GM18520 (cell line): Measurements from ENCODE around the gene DRD1.
"Not testable (repeated sequence)": the region's sequence is repeated elsewhere in the genome, so short reads cannot be mapped to it uniquely, and the experiment has no call there.

Experiments
- ATAC-seq: cut with Tn5 transposase; IDR thresholded peaks from one replicate; pipeline ENCODE4 v1.9.1; 2021; ENCODE audit not compliant: unreplicated experiment

Gene DRD1

GRCh38 chr5:175468892-175469291, 24.9 kb upstream of the DRD1 start:
- no peak for ATAC-seq

DNA sequence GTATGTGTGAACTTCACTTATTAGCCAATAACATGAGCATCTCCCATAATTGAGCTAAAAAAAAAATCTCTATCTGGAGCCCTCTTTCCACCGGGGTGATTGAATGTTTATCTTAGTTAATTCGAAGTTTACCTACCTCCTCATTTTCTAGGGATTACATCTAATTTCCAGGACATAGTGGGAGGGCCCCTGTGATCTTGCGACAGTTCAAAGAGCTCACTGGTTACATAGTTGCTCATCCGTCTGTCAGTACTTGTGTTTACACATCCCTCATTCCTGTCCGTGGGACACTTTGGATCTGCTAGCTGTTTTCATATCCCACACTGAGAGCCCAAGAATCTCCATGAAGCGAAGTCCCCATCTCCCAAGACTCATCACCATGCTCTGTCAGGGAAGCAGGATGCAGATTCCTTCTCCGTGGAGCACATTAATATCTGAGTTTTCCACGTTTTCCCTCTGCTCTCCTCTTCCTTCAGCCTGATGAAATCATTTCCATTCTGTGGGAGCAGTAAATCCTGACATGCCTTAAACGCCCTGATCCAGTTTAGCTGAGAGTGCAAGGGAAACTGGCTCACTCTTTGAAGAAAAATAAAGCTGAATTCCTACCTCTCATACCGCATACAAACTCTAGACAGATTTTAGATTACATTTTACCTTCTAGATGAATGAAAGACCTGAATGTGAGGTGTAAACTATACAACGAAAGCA, 24.2 kb upstream of the DRD1 start:
- no peak for ATAC-seq

DNA sequence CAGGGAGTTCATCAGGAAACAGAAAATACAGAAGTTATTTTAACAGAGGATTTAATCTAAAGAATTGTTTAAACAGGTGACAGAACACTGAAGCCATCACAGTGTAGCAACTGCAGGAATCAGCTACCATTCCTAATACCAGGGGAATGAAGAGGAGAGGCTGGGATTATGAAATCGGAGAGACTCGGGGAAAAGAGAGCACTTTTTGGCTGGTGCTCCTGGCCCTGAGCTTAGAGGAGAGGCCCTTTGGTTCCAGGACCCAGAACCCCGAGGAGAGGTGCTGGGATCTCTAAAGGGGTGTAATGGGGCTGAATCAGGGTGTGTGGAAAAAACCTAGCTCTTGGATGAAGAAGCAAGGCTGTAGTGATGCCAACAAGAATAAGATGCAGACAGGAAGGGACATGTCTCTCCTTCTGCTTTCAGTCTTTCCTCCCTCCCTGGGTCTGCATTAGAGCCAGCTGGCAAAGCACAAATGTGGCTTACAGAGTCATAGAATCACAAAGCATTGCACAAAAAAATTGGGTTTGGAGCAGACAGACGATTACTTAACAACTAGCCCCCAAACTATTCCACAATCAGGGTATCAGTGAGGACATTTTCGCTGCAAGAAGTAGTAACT, 22.8 kb upstream of the DRD1 start:
- ATAC-seq = no peak

GRCh38 chr5:175465282-175465681, 21.3 kb upstream of the DRD1 start:
- ATAC-seq = no peak

DNA sequence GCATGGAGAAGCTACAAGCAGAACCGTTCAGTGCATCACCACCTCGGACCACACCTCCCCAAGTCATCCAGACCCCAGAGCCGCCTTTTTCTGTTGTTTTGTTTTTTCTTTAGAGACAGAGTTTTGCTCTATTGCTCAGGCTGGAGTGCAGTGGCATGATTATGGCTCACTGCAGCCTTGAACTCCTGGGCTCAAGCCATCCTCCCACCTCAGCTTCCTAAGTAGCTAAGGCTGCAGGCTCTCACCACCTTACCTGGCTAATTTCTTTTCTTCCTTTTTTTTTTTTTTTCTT, 20.9 kb upstream of the DRD1 start:
- ATAC-seq = no peak

GRCh38 chr5:175464074-175464941, 20.3 kb upstream of the DRD1 start:
- ATAC-seq = peak; percentile 77

DNA sequence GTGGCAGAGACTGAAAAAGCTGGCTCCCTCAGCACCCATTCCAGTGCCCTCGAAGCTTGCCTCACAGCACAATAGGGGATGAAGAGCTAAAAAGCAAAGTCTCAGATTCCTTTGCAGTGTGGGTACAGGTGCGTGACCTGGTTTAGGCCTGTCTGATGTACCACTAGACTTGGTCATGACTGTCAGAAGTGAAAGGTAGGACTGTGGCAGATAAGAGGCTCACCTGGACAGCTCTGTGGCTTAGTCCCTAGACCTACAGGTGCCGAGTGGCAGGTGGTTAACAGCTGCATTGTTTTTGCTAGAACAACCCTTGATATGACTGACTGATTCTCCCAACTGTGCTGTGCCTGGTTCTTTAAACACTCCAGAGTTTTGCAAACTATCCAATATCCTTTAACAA, 19.7 kb upstream of the DRD1 start:
- ATAC-seq = no peak

- ATAC-seq = no peak
These were observed 17.4 kb upstream of the DRD1 start for GRCh38 chr5:175461370-175461769.

DNA sequence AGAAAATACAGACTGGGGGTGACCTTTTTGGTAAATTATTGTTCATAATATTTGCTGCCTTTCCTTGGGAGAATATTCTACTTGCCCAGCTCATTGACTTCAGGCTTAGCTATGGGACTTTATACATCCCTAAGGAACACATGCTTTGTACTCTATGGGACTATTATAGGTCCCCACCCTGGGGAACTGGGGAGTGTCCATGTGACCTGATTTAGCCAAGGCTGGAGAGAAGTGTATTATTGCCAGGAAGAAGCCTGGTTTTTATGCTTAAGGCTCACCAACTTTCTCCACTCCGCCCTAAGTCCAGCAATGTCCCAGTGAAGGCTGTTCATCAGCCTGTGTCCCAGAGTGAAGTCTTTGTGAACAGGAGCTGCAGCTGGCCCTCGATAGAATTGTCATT, 16.6 kb upstream of the DRD1 start:
- ATAC-seq = no peak

GRCh38 chr5:175460126-175460525, 16.1 kb upstream of the DRD1 start:
- no peak for ATAC-seq

DNA sequence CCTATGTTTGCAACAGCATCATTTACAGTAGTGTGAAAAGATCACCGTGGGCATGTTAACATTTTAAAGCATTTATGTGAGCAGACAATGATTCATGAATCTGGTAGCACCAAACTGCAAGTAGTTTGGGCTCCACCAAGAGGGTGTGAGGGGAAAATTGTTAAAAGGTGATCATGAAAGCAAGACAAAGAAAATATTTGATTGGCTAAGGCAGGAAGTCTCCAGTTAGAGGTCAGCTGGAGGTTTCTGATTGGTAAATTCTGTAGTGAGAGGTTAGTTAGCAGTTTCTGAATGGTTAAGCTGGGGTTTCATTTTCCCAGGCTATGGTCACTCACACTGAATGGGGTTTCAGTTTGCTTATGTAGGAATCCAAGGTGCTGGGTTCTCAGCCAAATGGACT, 13.5 kb upstream of the DRD1 start:
- peak; percentile 73 for ATAC-seq

DNA sequence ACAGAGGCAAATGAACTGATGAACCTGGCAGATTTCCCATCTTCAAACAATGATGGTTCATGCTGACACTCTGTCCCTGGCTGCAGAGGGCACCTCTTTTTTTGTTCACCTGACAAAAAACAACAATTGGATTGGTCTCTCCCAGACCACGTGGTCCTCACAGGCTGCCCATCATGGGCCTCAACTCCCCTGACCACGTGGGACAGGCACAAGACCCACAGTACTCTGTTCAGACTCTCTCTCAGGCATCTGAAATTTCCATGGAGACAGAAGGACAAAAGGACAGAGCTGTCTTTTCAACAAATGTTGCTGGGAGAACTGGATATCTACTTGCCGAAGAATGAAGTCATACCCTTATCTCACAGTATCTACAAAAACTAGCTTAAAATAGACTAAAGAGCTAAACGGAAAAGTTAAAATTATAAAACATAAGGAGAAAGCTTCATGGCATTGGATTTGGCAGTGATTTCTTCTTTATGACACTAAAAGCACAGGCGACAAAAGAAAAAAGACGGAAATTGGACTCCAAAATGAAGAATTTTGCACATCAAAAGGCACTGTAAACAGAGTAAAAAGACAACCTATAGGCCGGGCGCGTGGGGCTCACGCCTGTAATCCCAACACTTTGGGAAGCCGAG, 12.2 kb upstream of the DRD1 start:
- ATAC-seq = no peak

- not testable (repeated sequence) for ATAC-seq
These were observed 10.4 kb upstream of the DRD1 start for GRCh38 chr5:175454338-175454737.

DNA sequence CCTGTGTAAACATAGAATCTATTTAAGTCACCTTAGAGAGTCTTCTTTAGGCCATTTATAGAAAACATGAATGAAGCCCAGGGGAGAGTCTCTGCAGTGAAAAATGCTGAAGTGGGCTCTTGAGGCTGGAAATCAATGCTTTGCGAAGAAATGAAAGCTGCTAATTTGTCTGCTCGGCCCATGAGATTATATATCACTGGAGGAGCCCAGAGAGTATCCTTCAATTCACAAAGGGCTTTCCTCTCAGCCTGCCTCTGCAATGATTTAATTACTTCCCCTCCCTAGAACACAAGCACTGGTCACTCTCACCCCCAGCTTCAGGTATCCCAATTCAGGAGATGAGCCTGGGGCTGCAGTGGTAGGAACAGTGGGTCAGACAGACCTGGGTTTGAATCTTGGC, 8.2 kb upstream of the DRD1 start:
- ATAC-seq = no peak

GRCh38 chr5:175448276-175448675, 4.3 kb upstream of the DRD1 start:
- ATAC-seq = no peak

DNA sequence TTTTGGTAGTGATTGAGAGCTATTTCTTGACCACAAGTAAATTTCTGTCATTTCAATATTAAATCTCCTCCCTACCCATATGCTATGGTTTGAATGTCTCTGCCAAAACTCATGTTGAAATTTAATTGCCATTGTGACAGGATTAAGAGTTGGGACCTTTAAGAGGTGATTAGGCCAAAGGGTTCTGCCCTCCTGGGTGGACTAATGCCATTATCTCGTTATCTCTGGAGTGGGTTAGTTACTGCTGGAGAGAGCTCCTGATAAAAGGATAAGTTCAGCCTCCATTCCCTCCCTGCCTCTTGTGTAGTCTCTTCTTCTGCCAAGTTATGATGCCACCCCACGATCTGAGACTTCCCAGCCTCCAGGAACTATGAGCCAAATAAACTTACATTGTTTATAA, 3.6 kb upstream of the DRD1 start:
- no peak for ATAC-seq

DNA sequence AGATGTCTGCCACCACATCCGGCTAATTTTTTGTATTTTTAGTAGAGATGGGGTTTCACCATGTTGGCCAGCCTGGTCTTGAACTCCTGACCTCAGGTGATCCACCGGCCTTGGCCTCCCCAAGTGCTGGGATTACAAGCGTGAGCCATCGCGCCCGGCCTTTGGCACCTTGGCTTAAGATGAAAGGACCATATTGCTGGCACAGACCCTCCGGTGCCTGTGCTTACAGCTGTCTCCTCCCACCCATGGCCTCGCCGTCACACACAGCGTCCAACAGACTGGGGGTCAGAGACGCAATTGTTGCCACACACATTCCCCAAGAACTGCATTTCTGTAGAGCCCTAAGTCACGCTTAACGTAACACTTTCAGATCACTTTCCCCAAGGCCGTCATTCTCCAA, 2.4 kb upstream of the DRD1 start:
- not testable (repeated sequence) for ATAC-seq

DNA sequence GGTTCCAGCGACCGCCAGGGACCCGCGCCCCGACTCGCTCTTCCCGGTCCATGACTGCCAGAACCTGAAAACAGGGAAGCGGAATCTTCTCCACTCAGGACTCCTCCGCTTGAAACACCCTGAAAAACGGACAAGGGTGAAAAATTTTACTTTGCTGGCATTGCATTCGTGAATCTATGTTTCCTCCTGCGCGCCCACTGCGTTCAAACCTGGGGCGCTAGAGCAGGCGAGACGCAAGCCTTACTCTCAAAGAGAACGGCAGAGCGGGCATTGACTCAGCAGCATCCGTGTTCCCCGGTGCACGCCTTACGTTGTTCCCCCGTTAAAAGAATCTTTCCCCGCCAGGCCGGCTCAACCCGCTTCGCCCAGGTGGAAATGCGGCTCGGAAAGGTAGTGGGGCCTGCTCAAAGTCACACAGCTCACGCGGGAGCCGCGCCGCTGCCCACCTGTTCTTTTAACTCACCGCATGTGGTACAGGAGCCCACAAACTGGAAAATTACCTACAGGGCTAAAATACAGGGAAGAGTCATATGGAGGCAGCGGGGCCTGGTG, 999 bp upstream of the DRD1 start:
- ATAC-seq = no peak

GRCh38 chr5:175443514-175444059, 395 bp downstream of the DRD1 start:
- ATAC-seq = no peak

DNA sequence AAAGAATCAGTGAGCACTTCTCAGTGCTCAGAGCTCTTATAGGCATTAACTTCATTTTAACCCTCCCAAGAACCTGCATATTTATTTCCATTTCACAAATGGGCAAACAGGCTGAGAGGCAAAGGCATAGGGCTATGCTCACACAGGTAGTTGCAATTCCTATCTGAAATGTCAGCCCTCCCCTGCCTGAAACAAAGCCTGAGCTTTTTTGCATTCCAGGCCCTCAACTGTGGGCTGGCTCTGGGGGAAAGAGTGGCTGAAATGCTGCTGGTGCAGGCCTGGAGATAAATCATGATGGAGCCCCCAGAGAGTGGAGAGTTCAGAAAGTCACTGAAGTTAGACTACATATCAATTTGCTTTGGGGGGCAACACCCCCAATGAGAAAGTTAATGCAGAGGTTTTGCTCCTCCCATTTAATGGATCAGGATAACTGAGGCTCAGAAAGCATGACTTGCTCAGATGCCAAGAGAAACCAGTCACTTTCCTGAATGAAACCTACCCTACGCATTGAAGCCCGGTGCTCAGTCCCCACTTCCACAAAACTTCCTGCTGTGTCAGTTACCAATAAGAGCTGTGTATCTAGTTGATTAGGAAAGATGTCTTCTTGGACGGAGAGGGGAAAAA, 5.6 kb downstream of the DRD1 start:
- no peak for ATAC-seq

DNA sequence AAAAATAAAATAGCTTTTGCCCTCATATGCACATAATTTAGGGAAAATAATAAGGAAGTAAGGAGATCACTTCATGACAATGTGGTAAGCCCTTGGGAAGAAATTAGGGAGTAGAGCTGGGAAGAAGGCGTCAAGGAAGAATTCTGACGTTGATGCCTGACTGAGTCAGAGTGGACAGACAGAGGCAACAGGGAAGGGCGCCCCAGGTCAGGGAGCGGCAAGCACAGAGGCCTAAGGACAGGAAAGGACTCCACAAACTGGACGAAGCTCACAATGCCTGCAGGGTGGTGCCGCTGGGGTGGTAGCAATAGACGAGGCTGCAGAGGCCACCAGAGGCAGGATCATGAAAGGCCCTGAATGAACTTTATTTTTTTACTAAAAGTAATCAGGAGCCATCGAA, 7.6 kb downstream of the DRD1 start:
- no peak for ATAC-seq
